CD14-positive monocyte (primary cell): ENCODE measurements around the gene GOLPH3. TPM values are rescaled to one million over a fixed set of nuclear protein-coding genes. Genes with fewer than 3 reads are reported as not detected.

Experiments used
- DNase-seq, 3 donors: peaks; one replicate each; pipeline ENCODE4 v3.0.0-alpha.2; 2011 to 2022
- H2AFZ ChIP-seq: 2 replicates; pipeline ENCODE4 v1.6.0; 2012; ENCODE audit warnings: mild to moderate bottlenecking, low read depth, low read length, inconsistent platforms; ENCODE audit not compliant: insufficient read depth, poor library complexity, severe bottlenecking
- H3K27ac ChIP-seq, 2 donors: 1 replicate in 1 of 2; 2 replicates in 1 of 2; pipeline ENCODE4 v1.5.1; 2012 to 2013; ENCODE audit warnings: low read length in 2 of 2, control low read depth in 1 of 2, inconsistent platforms in 1 of 2, low read depth in 1 of 2, mild to moderate bottlenecking in 1 of 2
- H3K27me3 ChIP-seq, 2 donors: one replicate each; pipeline versions ENCODE4 v1.6.0 to v1.6.1; 2011 to 2013; ENCODE audit warnings: low read length in 2 of 2; ENCODE audit not compliant: control insufficient read depth in 2 of 2, insufficient read depth in 2 of 2
- H3K36me3 ChIP-seq, 2 donors: replicated peaks in 1 of 2; 1 replicate in 1 of 2; 2 replicates in 1 of 2; pipeline versions ENCODE4 v1.5.1 to v1.6.1; 2012 to 2013; ENCODE audit warnings: low read length in 2 of 2, control low read depth in 1 of 2, inconsistent platforms in 1 of 2, mild to moderate bottlenecking in 1 of 2; ENCODE audit not compliant: insufficient read depth in 2 of 2, control insufficient read depth in 1 of 2
- H3K4me1 ChIP-seq, 2 donors: 1 replicate in 1 of 2; 2 replicates in 1 of 2; pipeline versions ENCODE4 v1.5.1 to v1.6.1; 2012 to 2013; ENCODE audit warnings: low read length in 2 of 2, control low read depth in 1 of 2, inconsistent platforms in 1 of 2, mild to moderate bottlenecking in 1 of 2, moderate library complexity in 1 of 2; ENCODE audit not compliant: insufficient read depth in 2 of 2, control insufficient read depth in 1 of 2
- H3K4me2 ChIP-seq: replicated peaks from 2 replicates; pipeline ENCODE3; 2012; ENCODE audit warnings: low read length, moderate library complexity, mild to moderate bottlenecking; ENCODE audit not compliant: poor library complexity, severe bottlenecking; ENCODE audit errors: extremely low read depth
- H3K4me3 ChIP-seq, 3 experiments: fragments of 200-600 bp in 1 of 3; sonication (generic) in 1 of 3; replicated peaks in 1 of 3; 1 replicate in 2 of 3; 2 replicates in 1 of 3; pipeline ENCODE4 v1.5.1; 2011 to 2013; ENCODE audit warnings: low read length in 3 of 3, mild to moderate bottlenecking in 3 of 3, control low read depth in 2 of 3, low read depth in 2 of 3, inconsistent platforms in 1 of 3, moderate library complexity in 1 of 3
- H3K79me2 ChIP-seq: 2 replicates; pipeline ENCODE4 v1.6.0; 2012; ENCODE audit warnings: mild to moderate bottlenecking, control low read depth, inconsistent platforms, low read length, moderate library complexity; ENCODE audit not compliant: insufficient read depth
- H3K9ac ChIP-seq: 2 replicates; pipeline ENCODE4 v1.6.0; 2017; ENCODE audit warnings: low read length, mild to moderate bottlenecking; ENCODE audit not compliant: insufficient read depth, poor library complexity, severe bottlenecking
- H3K9me3 ChIP-seq, 2 donors: replicated peaks in 1 of 2; 1 replicate in 1 of 2; 2 replicates in 1 of 2; pipeline versions ENCODE4 v1.5.1 to v1.6.1; 2012 to 2013; ENCODE audit warnings: low read length in 2 of 2, control low read depth in 1 of 2; ENCODE audit not compliant: control insufficient read depth in 1 of 2, insufficient read depth in 1 of 2
- H4K20me1 ChIP-seq: 2 replicates; pipeline ENCODE4 v1.6.0; 2012; ENCODE audit warnings: mild to moderate bottlenecking, low read length, control low read depth, moderate library complexity; ENCODE audit not compliant: insufficient read depth
- H3K27ac Mint-ChIP-seq, 7 donors: one replicate each; pipeline ENCODE4 v1.8.0; 2020; ENCODE audit warnings: mild to moderate bottlenecking in 7 of 7, mixed read lengths in 7 of 7, moderate library complexity in 6 of 7, inconsistent platforms in 2 of 7
- H3K27me3 Mint-ChIP-seq, 3 donors: one replicate each; pipeline ENCODE4 v1.8.0; 2021 to 2022; ENCODE audit warnings: low read depth in 3 of 3, mild to moderate bottlenecking in 3 of 3, mixed read lengths in 3 of 3, moderate library complexity in 3 of 3, inconsistent platforms in 1 of 3
- H3K36me3 Mint-ChIP-seq, 2 donors: one replicate each; pipeline ENCODE4 v1.8.0; 2020; ENCODE audit warnings: mixed read lengths in 2 of 2, inconsistent platforms in 1 of 2, mild to moderate bottlenecking in 1 of 2
- H3K4me1 Mint-ChIP-seq: one replicate; pipeline ENCODE4 v1.8.0; 2020; ENCODE audit warnings: mild to moderate bottlenecking, mixed read lengths
- H3K4me3 Mint-ChIP-seq, 2 donors: one replicate each; pipeline ENCODE4 v1.8.0; 2020; ENCODE audit warnings: mild to moderate bottlenecking in 2 of 2, mixed read lengths in 2 of 2, moderate library complexity in 1 of 2
- H3K9me3 Mint-ChIP-seq, 7 donors: one replicate each; pipeline ENCODE4 v1.8.0; 2020 to 2022; ENCODE audit warnings: mixed read lengths in 7 of 7, mild to moderate bottlenecking in 6 of 7, moderate library complexity in 6 of 7, inconsistent platforms in 2 of 7
- CTCF ChIP-seq: fragments of 200-600 bp; IDR thresholded peaks from one replicate; pipeline ENCODE4 v1.8.0; 2022; ENCODE audit warnings: antibody characterized with exemption, mild to moderate bottlenecking
- WGBS: methylation state at CpG from one replicate; pipeline ENCODE4 v1.1.5; 2013; ENCODE audit warnings: missing lambda C conversion rate; ENCODE audit not compliant: insufficient coverage; 5-methylcytosine and 5-hydroxymethylcytosine counted together
- intact Hi-C, 2 donors: fragments of 100-400 bp; cut with micrococcal nuclease; formaldehyde crosslinking; loops; one replicate each; pipeline versions ENCODE4 v1.15.0 to v1.15.1; 2023
- polyA plus RNA-seq, 3 donors: library from polyadenylated mRNA; depleted of rRNA in 1 of 3; unstranded in 2 of 3; stranded (reverse) in 1 of 3; fragments of 300-500 nt in 2 of 3; fragments of >200 nt in 1 of 3; fragmentation: Illumina TruSeq in 2 of 3; gene quantifications; 1 replicate in 2 of 3; 2 replicates in 1 of 3; pipeline ENCODE4 v1.2.3, GENCODE V29; 2012 to 2021

The GOLPH3 gene
- polyA plus RNA-seq, 3 donors = 25.1 to 108 (median 105) TPM

- H4K20me1 ChIP-seq = peaks cover 74% of the 10 kb centered on the region
- no peak for TF ChIP-seq CTCF
- Mint-ChIP-seq H3K4me3 (peak overlapping the region; percentile 13 to 20), H3K27me3 (no peaks in the 10 kb centered on the region), H3K27ac (peak overlapping the region in 6 of 7 donors; percentile 13 to 67 (median 46)), H3K36me3 (peaks cover 29 to 51% of the 10 kb centered on the region in 2 donors), H3K4me1 (peaks cover 56% of the 10 kb centered on the region), H3K9me3 (no peaks in the 10 kb centered on the region)
- DNase-seq = peak in 1 of 3 donors; percentile 22
- H3K4me2 ChIP-seq = peak overlapping the region; percentile 16
- peaks cover 39 to 57% of the 10 kb centered on the region in 2 donors for H3K4me1 ChIP-seq
- H3K27me3 ChIP-seq = no peaks in the 10 kb centered on the region
- no peak overlapping the region for H2AFZ ChIP-seq
- no peak overlapping the region for H3K9ac ChIP-seq
- peaks cover 94% of the 10 kb centered on the region for H3K79me2 ChIP-seq
- H3K27ac ChIP-seq = peak overlapping the region in 1 of 2 donors; percentile 98
- no peaks in the 10 kb centered on the region for H3K9me3 ChIP-seq
- intact Hi-C loops = loop anchor here (5.0 to 10.0 kb wide), 6 partner anchors 62 to 414 kb away; partner anchors contain the start of genes SUB1 (in 2 of the 2), MTMR12 (in 1 of the 2) and ZFR (in 1 of the 2)
- WGBS = 100% methylated on average over 1 of the region's 5 CpGs
- peak overlapping the region in 1 of 3 experiments; percentile 5 for H3K4me3 ChIP-seq
- peaks cover 26 to 42% of the 10 kb centered on the region in 2 donors for H3K36me3 ChIP-seq
Observed at GRCh38 chr5:32170303-32171151, 3.6 kb downstream of the GOLPH3 start.

DNA sequence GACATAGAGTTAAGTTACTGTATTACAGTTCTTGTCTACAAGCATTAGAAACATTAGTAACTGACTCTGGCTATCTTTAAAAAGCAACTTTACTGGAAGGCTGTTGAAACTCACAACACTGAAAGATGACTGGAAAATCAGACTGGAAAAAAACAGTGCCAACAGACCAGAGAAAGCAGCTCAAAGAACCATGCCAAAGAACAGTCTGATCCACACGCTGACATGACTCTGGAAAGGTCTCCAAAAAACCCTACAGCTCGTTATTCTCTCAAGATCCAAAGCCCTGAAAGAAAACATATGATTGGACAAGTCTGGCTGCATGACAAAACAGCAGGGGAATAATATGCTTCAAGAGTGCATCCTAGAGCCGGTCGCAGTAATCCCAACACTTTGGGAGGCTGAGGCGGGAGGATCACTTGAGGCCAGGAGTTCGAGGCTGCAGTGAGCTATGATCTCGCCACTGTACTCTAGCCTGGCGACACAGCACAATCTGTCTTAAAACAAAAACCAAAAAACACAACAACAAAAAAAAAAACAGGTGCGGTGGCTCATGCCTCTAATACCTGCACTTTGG is 5.6 kb downstream of the GOLPH3 start:
- Histone ChIP-seq H3K27me3 (no peaks in the 10 kb centered on the region), H3K4me3 (no peak overlapping the region), H2AFZ (no peak overlapping the region), H3K36me3 (peaks cover 26 to 42% of the 10 kb centered on the region in 2 donors), H3K9me3 (no peaks in the 10 kb centered on the region), H3K27ac (peak overlapping the region in 1 of 2 donors; percentile 3), H3K4me1 (peaks cover 49 to 67% of the 10 kb centered on the region in 2 donors), H4K20me1 (peaks cover 94% of the 10 kb centered on the region), H3K79me2 (peaks cover 100% of the 10 kb centered on the region), H3K4me2 (no peak overlapping the region), H3K9ac (no peak overlapping the region)
- H3K9me3 Mint-ChIP-seq = no peaks in the 10 kb centered on the region
- H3K4me3 Mint-ChIP-seq = no peak overlapping the region
- H3K27me3 Mint-ChIP-seq = no peaks in the 10 kb centered on the region
- WGBS = 100% methylated on average over 2 of the region's 9 CpGs
- intact Hi-C loops = loop anchor here in 1 of 2 donors (10.0 kb wide), 1 partner anchor 136 kb away; no protein-coding TSS in a partner anchor
- H3K36me3 Mint-ChIP-seq = peaks cover 29 to 57% of the 10 kb centered on the region in 2 donors
- no peak for DNase-seq
- peak overlapping the region in 2 of 7 donors; percentile 2 to 69 for H3K27ac Mint-ChIP-seq
- no peak for TF ChIP-seq CTCF
- H3K4me1 Mint-ChIP-seq = peaks cover 63% of the 10 kb centered on the region
